Measurements from ENCODE around the gene PTPRR. TPM values are rescaled to one million over a fixed set of nuclear protein-coding genes. Genes with fewer than 3 reads are reported as not detected.

Gene PTPRR
- total RNA-seq, 1 experiment from 2014 or later, result 0.46 TPM

DNA sequence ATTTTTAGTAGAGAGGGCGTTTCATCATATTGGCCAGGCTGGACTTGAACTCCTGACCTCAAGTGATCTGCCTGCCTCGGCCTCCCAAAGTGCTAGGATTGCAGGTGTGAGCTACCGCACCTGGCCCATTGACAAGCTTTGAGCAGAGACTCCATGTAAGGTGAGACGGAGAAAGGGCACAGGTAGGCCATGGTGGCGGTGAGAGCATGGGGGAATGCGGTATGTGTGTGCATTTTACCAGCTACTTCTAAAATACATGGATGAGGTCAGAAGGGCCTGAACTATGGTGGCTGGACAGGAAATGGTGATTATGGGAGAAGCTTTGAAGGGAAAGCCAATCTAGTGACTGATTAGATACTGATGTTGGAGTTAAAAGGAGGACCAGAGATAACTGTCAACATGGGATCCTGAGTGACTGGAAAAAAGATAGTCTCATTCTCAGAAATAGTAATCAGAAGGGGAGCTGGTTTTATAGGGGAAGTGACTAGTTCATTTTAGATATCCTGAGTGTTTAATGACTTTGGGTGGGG lies 261.4 kb downstream of the PTPRR start (continued):
- TF ChIP-seq, protein P1, sequence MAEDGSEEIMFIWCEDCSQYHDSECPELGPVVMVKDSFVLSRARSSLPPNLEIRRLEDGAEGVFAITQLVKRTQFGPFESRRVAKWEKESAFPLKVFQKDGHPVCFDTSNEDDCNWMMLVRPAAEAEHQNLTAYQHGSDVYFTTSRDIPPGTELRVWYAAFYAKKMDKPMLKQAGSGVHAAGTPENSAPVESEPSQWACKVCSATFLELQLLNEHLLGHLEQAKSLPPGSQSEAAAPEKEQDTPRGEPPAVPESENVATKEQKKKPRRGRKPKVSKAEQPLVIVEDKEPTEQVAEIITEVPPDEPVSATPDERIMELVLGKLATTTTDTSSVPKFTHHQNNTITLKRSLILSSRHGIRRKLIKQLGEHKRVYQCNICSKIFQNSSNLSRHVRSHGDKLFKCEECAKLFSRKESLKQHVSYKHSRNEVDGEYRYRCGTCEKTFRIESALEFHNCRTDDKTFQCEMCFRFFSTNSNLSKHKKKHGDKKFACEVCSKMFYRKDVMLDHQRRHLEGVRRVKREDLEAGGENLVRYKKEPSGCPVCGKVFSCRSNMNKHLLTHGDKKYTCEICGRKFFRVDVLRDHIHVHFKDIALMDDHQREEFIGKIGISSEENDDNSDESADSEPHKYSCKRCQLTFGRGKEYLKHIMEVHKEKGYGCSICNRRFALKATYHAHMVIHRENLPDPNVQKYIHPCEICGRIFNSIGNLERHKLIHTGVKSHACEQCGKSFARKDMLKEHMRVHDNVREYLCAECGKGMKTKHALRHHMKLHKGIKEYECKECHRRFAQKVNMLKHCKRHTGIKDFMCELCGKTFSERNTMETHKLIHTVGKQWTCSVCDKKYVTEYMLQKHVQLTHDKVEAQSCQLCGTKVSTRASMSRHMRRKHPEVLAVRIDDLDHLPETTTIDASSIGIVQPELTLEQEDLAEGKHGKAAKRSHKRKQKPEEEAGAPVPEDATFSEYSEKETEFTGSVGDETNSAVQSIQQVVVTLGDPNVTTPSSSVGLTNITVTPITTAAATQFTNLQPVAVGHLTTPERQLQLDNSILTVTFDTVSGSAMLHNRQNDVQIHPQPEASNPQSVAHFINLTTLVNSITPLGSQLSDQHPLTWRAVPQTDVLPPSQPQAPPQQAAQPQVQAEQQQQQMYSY (CRISPR knock-in tag; IDR thresholded peaks at IDR 0.05), result no peak
- TF ChIP-seq KAT7 (CRISPR knock-in tag; IDR thresholded peaks at IDR 0.05; ENCODE audit: borderline replicate concordance), result no peak
- TF ChIP-seq JUN (CRISPR knock-in tag; IDR thresholded peaks at IDR 0.05), result no peak
- no peak for TF ChIP-seq ERG (CRISPR knock-in tag; IDR thresholded peaks at IDR 0.05)
- TF ChIP-seq RELA (CRISPR knock-in tag; IDR thresholded peaks at IDR 0.05; ENCODE audit: borderline replicate concordance), result no peak
- TF ChIP-seq, protein P2, sequence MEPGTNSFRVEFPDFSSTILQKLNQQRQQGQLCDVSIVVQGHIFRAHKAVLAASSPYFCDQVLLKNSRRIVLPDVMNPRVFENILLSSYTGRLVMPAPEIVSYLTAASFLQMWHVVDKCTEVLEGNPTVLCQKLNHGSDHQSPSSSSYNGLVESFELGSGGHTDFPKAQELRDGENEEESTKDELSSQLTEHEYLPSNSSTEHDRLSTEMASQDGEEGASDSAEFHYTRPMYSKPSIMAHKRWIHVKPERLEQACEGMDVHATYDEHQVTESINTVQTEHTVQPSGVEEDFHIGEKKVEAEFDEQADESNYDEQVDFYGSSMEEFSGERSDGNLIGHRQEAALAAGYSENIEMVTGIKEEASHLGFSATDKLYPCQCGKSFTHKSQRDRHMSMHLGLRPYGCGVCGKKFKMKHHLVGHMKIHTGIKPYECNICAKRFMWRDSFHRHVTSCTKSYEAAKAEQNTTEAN (CRISPR knock-in tag; IDR thresholded peaks at IDR 0.05), result no peak
- TF ChIP-seq FOXP1 (CRISPR knock-in tag; IDR thresholded peaks at IDR 0.05; ENCODE audit: borderline replicate concordance), result no peak
- no peak for TF ChIP-seq FOXP4 (CRISPR knock-in tag; IDR thresholded peaks at IDR 0.05)

- Mint-ChIP-seq H3K4me1 (peaks cover 22% of the 10 kb centered on the region), H3K36me3 (no peaks in the 10 kb centered on the region), H3K27ac (no peak overlapping the region), H3K9me3 (no peaks in the 10 kb centered on the region), H3K27me3 (ENCODE audit: low read depth) (no peaks in the 10 kb centered on the region), H3K4me3 (no peak overlapping the region)
- ATAC-seq (no peak), DNase-seq (ENCODE audit: low spot score) (no peak)
- ChIA-PET POLR2A (no interaction called here), CTCF (no interaction called here)
- TF ChIP-seq, protein P3, sequence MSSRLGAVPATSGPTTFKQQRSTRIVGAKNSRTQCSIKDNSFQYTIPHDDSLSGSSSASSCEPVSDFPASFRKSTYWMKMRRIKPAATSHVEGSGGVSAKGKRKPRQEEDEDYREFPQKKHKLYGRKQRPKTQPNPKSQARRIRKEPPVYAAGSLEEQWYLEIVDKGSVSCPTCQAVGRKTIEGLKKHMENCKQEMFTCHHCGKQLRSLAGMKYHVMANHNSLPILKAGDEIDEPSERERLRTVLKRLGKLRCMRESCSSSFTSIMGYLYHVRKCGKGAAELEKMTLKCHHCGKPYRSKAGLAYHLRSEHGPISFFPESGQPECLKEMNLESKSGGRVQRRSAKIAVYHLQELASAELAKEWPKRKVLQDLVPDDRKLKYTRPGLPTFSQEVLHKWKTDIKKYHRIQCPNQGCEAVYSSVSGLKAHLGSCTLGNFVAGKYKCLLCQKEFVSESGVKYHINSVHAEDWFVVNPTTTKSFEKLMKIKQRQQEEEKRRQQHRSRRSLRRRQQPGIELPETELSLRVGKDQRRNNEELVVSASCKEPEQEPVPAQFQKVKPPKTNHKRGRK (CRISPR knock-in tag; IDR thresholded peaks at IDR 0.05; ENCODE audit: borderline replicate concordance), result no peak
- TF ChIP-seq SP1 (CRISPR knock-in tag; conservative IDR thresholded peaks at IDR 0.05), result no peak
- TF ChIP-seq ZNF425 (CRISPR knock-in tag; conservative IDR thresholded peaks at IDR 0.05), result no peak
- no peak for TF ChIP-seq TEAD1 (CRISPR knock-in tag; IDR thresholded peaks at IDR 0.05)
- TF ChIP-seq ERG (CRISPR knock-in tag; IDR thresholded peaks at IDR 0.05), result no peak
- no peak for TF ChIP-seq GTF2I (CRISPR knock-in tag; conservative IDR thresholded peaks at IDR 0.05)
- no peak for TF ChIP-seq TP53 (CRISPR knock-in tag; IDR thresholded peaks at IDR 0.05)
- no peak for TF ChIP-seq ZBTB21 (CRISPR knock-in tag; IDR thresholded peaks at IDR 0.05; ENCODE audit: borderline replicate concordance)
- no peak for TF ChIP-seq SMAD4 (CRISPR knock-in tag; IDR thresholded peaks at IDR 0.05)
- TF ChIP-seq, protein P4, sequence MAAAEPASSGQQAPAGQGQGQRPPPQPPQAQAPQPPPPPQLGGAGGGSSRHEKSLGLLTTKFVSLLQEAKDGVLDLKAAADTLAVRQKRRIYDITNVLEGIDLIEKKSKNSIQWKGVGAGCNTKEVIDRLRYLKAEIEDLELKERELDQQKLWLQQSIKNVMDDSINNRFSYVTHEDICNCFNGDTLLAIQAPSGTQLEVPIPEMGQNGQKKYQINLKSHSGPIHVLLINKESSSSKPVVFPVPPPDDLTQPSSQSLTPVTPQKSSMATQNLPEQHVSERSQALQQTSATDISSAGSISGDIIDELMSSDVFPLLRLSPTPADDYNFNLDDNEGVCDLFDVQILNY (CRISPR knock-in tag; IDR thresholded peaks at IDR 0.05), result no peak
Observed at GRCh38 chr12:70657616-70658286, 262.8 kb downstream of the PTPRR start.

All from WTC11 (cell line).